SK-N-MC (cell line): ENCODE measurements around the gene ALDOB.

Experiments used
- EZH2 ChIP-seq: fragments of 200-600 bp; sonication (generic); IDR thresholded peaks from one replicate; pipeline ENCODE4 v1.6.1; 2017; ENCODE audit warnings: antibody characterized with exemption
- POLR2AphosphoS5 ChIP-seq: IDR thresholded peaks from 2 replicates; pipeline ENCODE4 v1.6.1; 2012; ENCODE audit warnings: mild to moderate bottlenecking, low read depth, low read length, borderline replicate concordance

- TF ChIP-seq EZH2 = no peak
- TF ChIP-seq POLR2AphosphoS5 = no peak
Measured at GRCh38 chr9:101428909-101429308, 6.7 kb downstream of the ALDOB start.
